HEK293 (cell line): ENCODE results near the gene FBP1.

Experiments used
- CTCF ChIA-PET: fragments of 350-600 bp; formaldehyde crosslinking; extraction: SDS; loops from one replicate; lab custom pipeline; 2021; ENCODE audit warnings: antibody characterized with exemption; lab: Yijun Ruan, JAX
- POLR2A ChIA-PET: fragments of 300-600 bp; formaldehyde crosslinking; extraction: SDS; loops from one replicate; lab custom pipeline; 2020; ENCODE audit warnings: antibody characterized with exemption, inconsistent platforms; lab: Yijun Ruan, JAX
- H3K27ac ChIP-seq: fragments of 200-500 bp; sonication (Bioruptor generic); 2 replicates; pipeline ENCODE4 v1.5.1; 2014; ENCODE audit warnings: low read depth, low read length, control low read depth, inconsistent platforms; ENCODE audit errors: extremely low read depth
- H3K36me3 ChIP-seq, 2 experiments: fragments of 200-500 bp in 1 of 2; sonication (Bioruptor generic) in 1 of 2; 1 replicate in 1 of 2; 2 replicates in 1 of 2; pipeline ENCODE4 v1.5.1; 2014 to 2017; ENCODE audit warnings: inconsistent platforms in 2 of 2, low read length in 2 of 2; ENCODE audit not compliant: control insufficient read depth in 2 of 2, insufficient read depth in 1 of 2
- H3K4me1 ChIP-seq: fragments of 200-500 bp; sonication (Bioruptor generic); 2 replicates; pipeline ENCODE4 v1.5.1; 2014; ENCODE audit warnings: mild to moderate bottlenecking, low read length, inconsistent platforms; ENCODE audit not compliant: control insufficient read depth, insufficient read depth
- H3K4me3 ChIP-seq: 2 replicates; pipeline ENCODE4 v1.5.1; 2011; ENCODE audit warnings: low read depth, mild to moderate bottlenecking, control low read depth, low read length, moderate library complexity
- H3K9me3 ChIP-seq: fragments of 200-500 bp; sonication (Bioruptor generic); 2 replicates; pipeline ENCODE4 v1.5.1; 2014; ENCODE audit warnings: low read depth, low read length, inconsistent platforms; ENCODE audit not compliant: control insufficient read depth, insufficient read depth
- GFI1B ChIP-seq: fragments of 450-650 bp; formaldehyde crosslinking; IDR thresholded peaks from 2 replicates; pipeline ENCODE4 v1.5.1; 2016; ENCODE audit warnings: missing biosample characterization, missing genetic modification characterization
- GLI2 ChIP-seq: fragments of 450-650 bp; formaldehyde crosslinking; IDR thresholded peaks from 2 replicates; pipeline ENCODE4; 2017; ENCODE audit warnings: missing biosample characterization, missing genetic modification characterization, low read depth, borderline replicate concordance
- KLF7 ChIP-seq: fragments of 450-650 bp; formaldehyde crosslinking; IDR thresholded peaks from 2 replicates; pipeline ENCODE4 v1.5.1; 2016; ENCODE audit warnings: missing biosample characterization, missing genetic modification characterization, borderline replicate concordance
- KLF9 ChIP-seq: fragments of 450-650 bp; formaldehyde crosslinking; IDR thresholded peaks from 2 replicates; pipeline ENCODE4 v1.5.1; 2016; ENCODE audit warnings: missing biosample characterization, missing genetic modification characterization, low read depth
- TRIM28 ChIP-seq: IDR thresholded peaks from 2 replicates; pipeline ENCODE4 v1.6.1; 2011; ENCODE audit warnings: low read length, control low read depth, borderline replicate concordance
- ZNF16 ChIP-seq: fragments of 450-650 bp; formaldehyde crosslinking; IDR thresholded peaks from 2 replicates; pipeline ENCODE4 v1.5.1; 2016; ENCODE audit warnings: low read depth, missing biosample characterization, missing genetic modification characterization
- ZNF169 ChIP-seq: fragments of 450-650 bp; formaldehyde crosslinking; IDR thresholded peaks from 2 replicates; pipeline ENCODE4 v1.5.1; 2016; ENCODE audit warnings: missing biosample characterization, missing genetic modification characterization
- ZNF239 ChIP-seq: fragments of 450-650 bp; formaldehyde crosslinking; IDR thresholded peaks from 2 replicates; pipeline ENCODE4 v1.5.1; 2016; ENCODE audit warnings: missing biosample characterization, missing genetic modification characterization
- ZNF302 ChIP-seq: fragments of 450-650 bp; formaldehyde crosslinking; IDR thresholded peaks from 2 replicates; pipeline ENCODE4 v1.5.1; 2016; ENCODE audit warnings: missing biosample characterization, missing genetic modification characterization, low read depth
- ZNF324 ChIP-seq: fragments of 450-650 bp; formaldehyde crosslinking; IDR thresholded peaks from 2 replicates; pipeline ENCODE4 v1.5.1; 2016; ENCODE audit warnings: missing biosample characterization, missing genetic modification characterization
- ZNF555 ChIP-seq: fragments of 450-650 bp; formaldehyde crosslinking; conservative IDR thresholded peaks from 2 replicates; pipeline ENCODE4 v1.5.1; 2017; ENCODE audit warnings: missing biosample characterization, mild to moderate bottlenecking, missing genetic modification characterization, inconsistent platforms
- ZNF596 ChIP-seq: fragments of 450-650 bp; IDR thresholded peaks from 2 replicates; pipeline ENCODE4 v1.5.0; 2018; ENCODE audit warnings: missing biosample characterization, mild to moderate bottlenecking, missing genetic modification characterization, moderate library complexity
- ZNF629 ChIP-seq: fragments of 450-650 bp; formaldehyde crosslinking; IDR thresholded peaks from 2 replicates; pipeline ENCODE4 v1.5.1; 2017; ENCODE audit warnings: missing biosample characterization, missing genetic modification characterization
- ZNF654 ChIP-seq: fragments of 450-650 bp; formaldehyde crosslinking; IDR thresholded peaks from 2 replicates; pipeline ENCODE4 v1.5.1; 2016; ENCODE audit warnings: low read depth, missing biosample characterization, missing genetic modification characterization
- ZNF677 ChIP-seq: fragments of 450-650 bp; IDR thresholded peaks from 2 replicates; pipeline ENCODE4 v1.5.0; 2018; ENCODE audit warnings: missing biosample characterization, mild to moderate bottlenecking, missing genetic modification characterization, moderate library complexity
- ZNF830 ChIP-seq: fragments of 450-650 bp; IDR thresholded peaks from 2 replicates; pipeline ENCODE4 v1.5.0; 2018; ENCODE audit warnings: missing biosample characterization, missing genetic modification characterization, low read depth, mild to moderate bottlenecking, moderate library complexity
- ZSCAN16 ChIP-seq: fragments of 450-650 bp; formaldehyde crosslinking; IDR thresholded peaks from 2 replicates; pipeline ENCODE4 v1.5.1; 2016; ENCODE audit warnings: missing biosample characterization, missing genetic modification characterization
- TF ChIP-seq, protein P1 (sequence below): fragments of 450-650 bp; formaldehyde crosslinking; IDR thresholded peaks from 2 replicates; pipeline ENCODE4 v1.5.1; 2017; ENCODE audit warnings: missing biosample characterization, missing genetic modification characterization
- TF ChIP-seq, protein P2 (sequence below): fragments of 450-650 bp; formaldehyde crosslinking; IDR thresholded peaks from 2 replicates; pipeline ENCODE4 v1.5.1; 2016; ENCODE audit warnings: missing biosample characterization, missing genetic modification characterization
- TF ChIP-seq, protein P3 (sequence below): fragments of 450-650 bp; formaldehyde crosslinking; IDR thresholded peaks from 2 replicates; pipeline ENCODE4 v1.5.1; 2016; ENCODE audit warnings: missing biosample characterization, missing genetic modification characterization
- TF ChIP-seq, protein P4 (sequence below): fragments of 450-650 bp; formaldehyde crosslinking; IDR thresholded peaks from 2 replicates; pipeline ENCODE4 v1.5.1; 2016; ENCODE audit warnings: missing biosample characterization, missing genetic modification characterization
- TF ChIP-seq, protein P5 (sequence below): fragments of 450-650 bp; formaldehyde crosslinking; IDR thresholded peaks from 2 replicates; pipeline ENCODE4 v1.5.1; 2016; ENCODE audit warnings: missing biosample characterization, missing genetic modification characterization
- TF ChIP-seq, protein P6 (sequence below): fragments of 450-650 bp; IDR thresholded peaks from 2 replicates; pipeline ENCODE4 v1.5.1; 2018; ENCODE audit warnings: missing biosample characterization, missing genetic modification characterization
- TF ChIP-seq, protein P7 (sequence below): fragments of 450-650 bp; formaldehyde crosslinking; IDR thresholded peaks from 2 replicates; pipeline ENCODE4 v1.5.1; 2016; ENCODE audit warnings: missing biosample characterization, missing genetic modification characterization

FBP1 gene

DNA sequence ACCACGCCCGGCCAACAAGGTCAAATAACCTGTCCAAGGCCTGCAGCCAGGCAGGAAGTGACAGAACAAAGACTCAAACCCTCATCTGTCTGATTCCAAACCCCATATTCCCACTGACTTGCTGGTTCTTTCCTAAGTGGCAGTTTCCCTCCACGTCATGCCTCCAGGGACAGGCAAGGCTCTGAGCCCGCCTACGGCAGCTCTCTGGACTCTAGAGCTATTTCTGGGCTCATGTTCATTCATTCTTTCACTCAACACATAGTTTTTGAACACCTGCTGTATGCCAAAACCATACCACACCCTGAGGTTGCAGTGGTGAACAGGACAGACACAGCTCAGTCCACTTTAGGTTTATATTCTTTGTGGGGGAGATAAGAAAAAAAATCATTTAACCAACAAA is 5.2 kb upstream of the FBP1 start (continued):
- TF ChIP-seq, protein P1, sequence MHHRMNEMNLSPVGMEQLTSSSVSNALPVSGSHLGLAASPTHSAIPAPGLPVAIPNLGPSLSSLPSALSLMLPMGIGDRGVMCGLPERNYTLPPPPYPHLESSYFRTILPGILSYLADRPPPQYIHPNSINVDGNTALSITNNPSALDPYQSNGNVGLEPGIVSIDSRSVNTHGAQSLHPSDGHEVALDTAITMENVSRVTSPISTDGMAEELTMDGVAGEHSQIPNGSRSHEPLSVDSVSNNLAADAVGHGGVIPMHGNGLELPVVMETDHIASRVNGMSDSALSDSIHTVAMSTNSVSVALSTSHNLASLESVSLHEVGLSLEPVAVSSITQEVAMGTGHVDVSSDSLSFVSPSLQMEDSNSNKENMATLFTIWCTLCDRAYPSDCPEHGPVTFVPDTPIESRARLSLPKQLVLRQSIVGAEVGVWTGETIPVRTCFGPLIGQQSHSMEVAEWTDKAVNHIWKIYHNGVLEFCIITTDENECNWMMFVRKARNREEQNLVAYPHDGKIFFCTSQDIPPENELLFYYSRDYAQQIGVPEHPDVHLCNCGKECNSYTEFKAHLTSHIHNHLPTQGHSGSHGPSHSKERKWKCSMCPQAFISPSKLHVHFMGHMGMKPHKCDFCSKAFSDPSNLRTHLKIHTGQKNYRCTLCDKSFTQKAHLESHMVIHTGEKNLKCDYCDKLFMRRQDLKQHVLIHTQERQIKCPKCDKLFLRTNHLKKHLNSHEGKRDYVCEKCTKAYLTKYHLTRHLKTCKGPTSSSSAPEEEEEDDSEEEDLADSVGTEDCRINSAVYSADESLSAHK: no peak
- TF ChIP-seq KLF9: no peak
- TF ChIP-seq ZNF169 (tag by site-specific recombination): no peak
- TF ChIP-seq, protein P2, sequence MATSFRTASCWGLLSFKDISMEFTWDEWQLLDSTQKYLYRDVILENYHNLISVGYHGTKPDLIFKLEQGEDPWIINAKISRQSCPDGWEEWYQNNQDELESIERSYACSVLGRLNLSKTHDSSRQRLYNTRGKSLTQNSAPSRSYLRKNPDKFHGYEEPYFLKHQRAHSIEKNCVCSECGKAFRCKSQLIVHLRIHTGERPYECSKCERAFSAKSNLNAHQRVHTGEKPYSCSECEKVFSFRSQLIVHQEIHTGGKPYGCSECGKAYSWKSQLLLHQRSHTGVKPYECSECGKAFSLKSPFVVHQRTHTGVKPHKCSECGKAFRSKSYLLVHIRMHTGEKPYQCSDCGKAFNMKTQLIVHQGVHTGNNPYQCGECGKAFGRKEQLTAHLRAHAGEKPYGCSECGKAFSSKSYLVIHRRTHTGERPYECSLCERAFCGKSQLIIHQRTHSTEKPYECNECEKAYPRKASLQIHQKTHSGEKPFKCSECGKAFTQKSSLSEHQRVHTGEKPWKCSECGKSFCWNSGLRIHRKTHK (tag by site-specific recombination): no peak
- no peak for TF ChIP-seq GFI1B (tag by site-specific recombination)
- TF ChIP-seq ZNF239 (tag by site-specific recombination): no peak
- TF ChIP-seq ZNF677 (tag by site-specific recombination): no peak

DNA sequence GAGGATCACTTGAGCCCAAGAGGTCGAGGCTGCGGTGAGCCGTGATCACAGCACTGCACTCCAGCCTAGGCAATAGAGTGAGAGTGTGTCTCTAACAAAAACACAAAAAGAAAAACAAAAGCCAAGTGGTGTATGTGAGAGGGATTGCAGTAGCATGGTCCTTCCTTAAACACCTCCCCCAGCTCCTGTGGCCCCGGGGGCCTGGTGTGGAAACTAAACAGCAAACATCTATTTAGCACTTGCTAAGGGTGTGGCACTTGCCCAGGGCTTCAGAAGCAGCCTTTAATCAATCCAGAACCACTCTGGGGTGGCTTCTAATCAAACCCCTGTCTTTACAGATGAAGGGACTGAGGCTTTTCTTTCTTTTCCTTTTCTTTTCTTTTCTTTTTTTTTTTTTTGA is 4.4 kb upstream of the FBP1 start:
- POLR2A ChIA-PET: no interaction called here
- Histone ChIP-seq H3K27ac (no peak overlapping the region), H3K4me3 (no peak overlapping the region), H3K4me1 (no peaks in the 10 kb centered on the region), H3K9me3 (no peaks in the 10 kb centered on the region), H3K36me3 (no peaks in the 10 kb centered on the region)
- CTCF ChIA-PET: no interaction called here
- TF ChIP-seq ZNF830 (tag by site-specific recombination) (no peak), ZNF654 (no peak), ZSCAN16 (tag by site-specific recombination) (no peak), TRIM28 (no peak), ZNF16 (tag by site-specific recombination) (no peak), ZNF302 (tag by site-specific recombination) (no peak), GLI2 (tag by site-specific recombination) (no peak), ZNF555 (tag by site-specific recombination) (no peak), ZNF324 (tag by site-specific recombination) (no peak), KLF7 (tag by site-specific recombination) (no peak), ZNF596 (tag by site-specific recombination) (no peak), ZNF629 (tag by site-specific recombination) (no peak)
- TF ChIP-seq, protein P3, sequence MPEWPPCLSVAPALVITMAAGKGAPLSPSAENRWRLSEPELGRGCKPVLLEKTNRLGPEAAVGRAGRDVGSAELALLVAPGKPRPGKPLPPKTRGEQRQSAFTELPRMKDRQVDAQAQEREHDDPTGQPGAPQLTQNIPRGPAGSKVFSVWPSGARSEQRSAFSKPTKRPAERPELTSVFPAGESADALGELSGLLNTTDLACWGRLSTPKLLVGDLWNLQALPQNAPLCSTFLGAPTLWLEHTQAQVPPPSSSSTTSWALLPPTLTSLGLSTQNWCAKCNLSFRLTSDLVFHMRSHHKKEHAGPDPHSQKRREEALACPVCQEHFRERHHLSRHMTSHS (tag by site-specific recombination): no peak
- TF ChIP-seq, protein P4, sequence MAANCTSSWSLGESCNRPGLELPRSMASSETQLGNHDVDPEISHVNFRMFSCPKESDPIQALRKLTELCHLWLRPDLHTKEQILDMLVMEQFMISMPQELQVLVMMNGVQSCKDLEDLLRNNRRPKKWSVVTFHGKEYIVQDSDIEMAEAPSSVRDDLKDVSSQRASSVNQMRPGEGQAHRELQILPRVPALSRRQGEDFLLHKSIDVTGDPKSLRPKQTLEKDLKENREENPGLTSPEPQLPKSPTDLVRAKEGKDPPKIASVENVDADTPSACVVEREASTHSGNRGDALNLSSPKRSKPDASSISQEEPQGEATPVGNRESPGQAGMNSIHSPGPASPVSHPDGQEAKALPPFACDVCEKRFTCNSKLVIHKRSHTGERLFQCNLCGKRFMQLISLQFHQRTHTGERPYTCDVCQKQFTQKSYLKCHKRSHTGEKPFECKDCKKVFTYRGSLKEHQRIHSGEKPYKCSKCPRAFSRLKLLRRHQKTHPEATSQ (tag by site-specific recombination): no peak
- TF ChIP-seq, protein P5, sequence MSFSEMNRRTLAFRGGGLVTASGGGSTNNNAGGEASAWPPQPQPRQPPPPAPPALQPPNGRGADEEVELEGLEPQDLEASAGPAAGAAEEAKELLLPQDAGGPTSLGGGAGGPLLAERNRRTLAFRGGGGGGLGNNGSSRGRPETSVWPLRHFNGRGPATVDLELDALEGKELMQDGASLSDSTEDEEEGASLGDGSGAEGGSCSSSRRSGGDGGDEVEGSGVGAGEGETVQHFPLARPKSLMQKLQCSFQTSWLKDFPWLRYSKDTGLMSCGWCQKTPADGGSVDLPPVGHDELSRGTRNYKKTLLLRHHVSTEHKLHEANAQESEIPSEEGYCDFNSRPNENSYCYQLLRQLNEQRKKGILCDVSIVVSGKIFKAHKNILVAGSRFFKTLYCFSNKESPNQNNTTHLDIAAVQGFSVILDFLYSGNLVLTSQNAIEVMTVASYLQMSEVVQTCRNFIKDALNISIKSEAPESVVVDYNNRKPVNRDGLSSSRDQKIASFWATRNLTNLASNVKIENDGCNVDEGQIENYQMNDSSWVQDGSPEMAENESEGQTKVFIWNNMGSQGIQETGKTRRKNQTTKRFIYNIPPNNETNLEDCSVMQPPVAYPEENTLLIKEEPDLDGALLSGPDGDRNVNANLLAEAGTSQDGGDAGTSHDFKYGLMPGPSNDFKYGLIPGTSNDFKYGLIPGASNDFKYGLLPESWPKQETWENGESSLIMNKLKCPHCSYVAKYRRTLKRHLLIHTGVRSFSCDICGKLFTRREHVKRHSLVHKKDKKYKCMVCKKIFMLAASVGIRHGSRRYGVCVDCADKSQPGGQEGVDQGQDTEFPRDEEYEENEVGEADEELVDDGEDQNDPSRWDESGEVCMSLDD: no peak
- TF ChIP-seq, protein P6, sequence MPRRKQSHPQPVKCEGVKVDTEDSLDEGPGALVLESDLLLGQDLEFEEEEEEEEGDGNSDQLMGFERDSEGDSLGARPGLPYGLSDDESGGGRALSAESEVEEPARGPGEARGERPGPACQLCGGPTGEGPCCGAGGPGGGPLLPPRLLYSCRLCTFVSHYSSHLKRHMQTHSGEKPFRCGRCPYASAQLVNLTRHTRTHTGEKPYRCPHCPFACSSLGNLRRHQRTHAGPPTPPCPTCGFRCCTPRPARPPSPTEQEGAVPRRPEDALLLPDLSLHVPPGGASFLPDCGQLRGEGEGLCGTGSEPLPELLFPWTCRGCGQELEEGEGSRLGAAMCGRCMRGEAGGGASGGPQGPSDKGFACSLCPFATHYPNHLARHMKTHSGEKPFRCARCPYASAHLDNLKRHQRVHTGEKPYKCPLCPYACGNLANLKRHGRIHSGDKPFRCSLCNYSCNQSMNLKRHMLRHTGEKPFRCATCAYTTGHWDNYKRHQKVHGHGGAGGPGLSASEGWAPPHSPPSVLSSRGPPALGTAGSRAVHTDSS (tag by site-specific recombination): no peak
- TF ChIP-seq, protein P7, sequence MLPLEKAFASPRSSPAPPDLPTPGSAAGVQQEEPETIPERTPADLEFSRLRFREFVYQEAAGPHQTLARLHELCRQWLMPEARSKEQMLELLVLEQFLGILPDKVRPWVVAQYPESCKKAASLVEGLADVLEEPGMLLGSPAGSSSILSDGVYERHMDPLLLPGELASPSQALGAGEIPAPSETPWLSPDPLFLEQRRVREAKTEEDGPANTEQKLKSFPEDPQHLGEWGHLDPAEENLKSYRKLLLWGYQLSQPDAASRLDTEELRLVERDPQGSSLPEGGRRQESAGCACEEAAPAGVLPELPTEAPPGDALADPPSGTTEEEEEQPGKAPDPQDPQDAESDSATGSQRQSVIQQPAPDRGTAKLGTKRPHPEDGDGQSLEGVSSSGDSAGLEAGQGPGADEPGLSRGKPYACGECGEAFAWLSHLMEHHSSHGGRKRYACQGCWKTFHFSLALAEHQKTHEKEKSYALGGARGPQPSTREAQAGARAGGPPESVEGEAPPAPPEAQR: no peak
